NCI-H1105 treated with DMSO at 0.1 percent for 48 hours (cell line): ENCODE results near the gene MT4.

Experiments used
- DNase-seq: peaks from one replicate; lab custom pipeline; 2025; lab: John Stamatoyannopoulos, UW

MT4 gene

GRCh38 chr16:56605475-56605874, 40.6 kb downstream of the MT4 start:
- DNase-seq: no peak

- DNase-seq: no peak
Observed at GRCh38 chr16:56606071-56606475, 41.2 kb downstream of the MT4 start.

- DNase-seq: no peak
Observed at GRCh38 chr16:56606476-56607108, 41.7 kb downstream of the MT4 start.

- DNase-seq: no peak
Observed at GRCh38 chr16:56607109-56607618, 42.3 kb downstream of the MT4 start.

GRCh38 chr16:56607675-56608042, 42.8 kb downstream of the MT4 start:
- DNase-seq: no peak

- DNase-seq: peak; percentile 96
Observed at GRCh38 chr16:56608043-56608875, 43.4 kb downstream of the MT4 start, which contains the start of gene MT2A. TSS of gene MT2A (plus strand) at chr16:56608584. CDS start at chr16:56608656, 72 bp downstream.

GRCh38 chr16:56608876-56609462, 44.1 kb downstream of the MT4 start:
- peak; percentile 51 for DNase-seq

- DNase-seq: peak; percentile 70
Observed at GRCh38 chr16:56609463-56609921, 44.6 kb downstream of the MT4 start.

GRCh38 chr16:56610017-56610608, 45.2 kb downstream of the MT4 start:
- no peak for DNase-seq

- no peak for DNase-seq
Observed at GRCh38 chr16:56610609-56611111, 45.8 kb downstream of the MT4 start.

- DNase-seq: no peak
Observed at GRCh38 chr16:56611281-56611833, 46.5 kb downstream of the MT4 start.

- DNase-seq: no peak
Observed at GRCh38 chr16:56613706-56614105, 48.8 kb downstream of the MT4 start.

- no peak for DNase-seq
Observed at GRCh38 chr16:56614549-56614991, 49.7 kb downstream of the MT4 start.

- no peak for DNase-seq
Observed at GRCh38 chr16:56615353-56615752, 50.5 kb downstream of the MT4 start.

- DNase-seq: no peak
Observed at GRCh38 chr16:56616608-56617211, 51.8 kb downstream of the MT4 start.

- no peak for DNase-seq
Observed at GRCh38 chr16:56617212-56618085, 52.6 kb downstream of the MT4 start.

GRCh38 chr16:56618138-56618537, 53.3 kb downstream of the MT4 start:
- DNase-seq: no peak
